DMS53 treated with DMSO at 0.1 percent for 48 hours (cell line): ENCODE results near the gene RCN1.

Experiments
- DNase-seq: peaks from one replicate; lab custom pipeline; 2025; ENCODE audit not compliant: unreplicated experiment; lab: John Stamatoyannopoulos, UW

The RCN1 gene

GRCh38 chr11:32151027-32151426 is 60.2 kb downstream of the RCN1 start:
- DNase-seq, result no peak

DNA sequence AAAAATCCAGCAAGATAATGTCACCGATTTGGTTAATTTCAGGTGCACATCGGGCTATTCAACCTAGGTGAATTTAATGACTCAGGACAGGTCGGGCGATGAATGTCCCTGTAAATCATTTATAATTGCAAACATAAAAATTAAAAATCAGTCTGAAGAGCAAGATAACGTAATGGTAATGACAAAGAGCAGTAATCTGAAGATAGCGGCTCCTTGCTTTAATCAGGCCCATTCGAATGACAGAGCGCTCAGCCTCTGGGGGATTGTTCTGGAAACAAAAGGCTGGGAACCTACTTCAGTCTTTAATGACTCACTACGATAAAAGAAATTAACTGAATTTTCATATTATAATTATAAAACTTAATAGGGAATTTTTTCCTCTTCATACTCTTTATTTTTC is 61.3 kb downstream of the RCN1 start:
- DNase-seq, result no peak

GRCh38 chr11:32152821-32153220 is 61.9 kb downstream of the RCN1 start:
- DNase-seq, result no peak

DNA sequence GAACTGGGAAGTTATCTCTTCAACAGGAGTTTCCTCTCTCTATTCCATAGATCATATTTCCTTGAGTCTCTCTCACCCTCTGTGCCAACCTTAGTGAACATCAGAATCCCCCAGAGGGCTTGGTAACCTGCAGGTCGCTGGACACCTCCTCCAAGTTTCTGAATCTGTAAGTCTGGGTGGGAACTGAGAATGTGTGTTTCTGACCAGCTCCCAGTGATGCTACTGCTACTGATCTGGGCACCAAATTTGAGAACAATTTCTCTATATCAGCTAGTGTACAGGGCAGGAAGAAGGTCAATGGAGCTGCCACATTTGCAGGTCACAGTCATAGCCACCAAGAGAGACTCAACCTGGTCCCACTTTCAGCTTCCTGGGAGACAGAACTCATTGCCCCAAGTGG is 62.9 kb downstream of the RCN1 start:
- DNase-seq, result no peak

DNA sequence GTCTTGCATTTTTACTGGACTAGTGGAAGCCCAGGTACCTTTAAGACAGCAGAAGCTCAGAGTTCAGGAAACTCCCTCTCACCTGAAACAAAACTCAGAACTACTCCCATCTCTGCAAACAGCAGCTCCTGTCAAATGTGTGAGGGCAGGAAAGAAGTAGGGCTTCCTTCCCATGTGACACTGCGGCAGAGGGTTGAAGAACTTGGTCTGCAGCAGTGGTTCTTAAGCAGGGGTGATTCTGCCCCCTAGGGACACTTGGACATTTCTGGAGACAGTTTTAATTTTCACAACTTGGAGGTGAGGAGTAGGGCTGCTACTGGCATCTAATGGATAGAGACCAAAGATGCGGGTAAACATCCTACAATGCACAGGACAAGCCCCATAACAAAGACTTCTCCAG is 63.4 kb downstream of the RCN1 start:
- no peak for DNase-seq
